H1 (cell line): ENCODE data around the gene BICD1. TPM values are rescaled to one million over a fixed set of nuclear protein-coding genes. Genes with fewer than 3 reads are reported as not detected.

ENCODE experiments used
- CTCF ChIA-PET: fragments of 300-600 bp; sonication (Branson Sonifier 250); formaldehyde crosslinking; loops from one replicate; lab custom pipeline; 2021; ENCODE audit not compliant: partially characterized antibody; lab: Charles Lee
- POLR2A ChIA-PET: fragments of 300-600 bp; sonication (Branson Sonifier 250); formaldehyde crosslinking; loops from one replicate; lab custom pipeline; 2021; ENCODE audit warnings: inconsistent platforms; ENCODE audit not compliant: partially characterized antibody; lab: Charles Lee
- DNase-seq, 2 experiments: peaks; one replicate each; pipeline versions ENCODE4 v3.0.0 to v3.0.0-alpha.2; 2010 to 2022; ENCODE audit warnings: low spot score in 2 of 2, low read depth in 1 of 2, mixed read lengths in 1 of 2
- FAIRE-seq: peaks from 2 replicates; lab custom pipeline; 2011; peaks lifted over from hg19 to GRCh38; lab: Jason Lieb, UNC
- H2AFZ ChIP-seq: 2 replicates; pipeline ENCODE4 v1.8.1; 2012; ENCODE audit warnings: low read length, inconsistent platforms
- H2AK5ac ChIP-seq: 2 replicates; pipeline ENCODE4 v1.6.1; 2013; ENCODE audit warnings: low read depth, low read length
- H2BK120ac ChIP-seq: replicated peaks from 2 replicates; pipeline ENCODE3; 2013; ENCODE audit warnings: low read depth, low read length, inconsistent platforms
- H2BK12ac ChIP-seq: 2 replicates; pipeline ENCODE4 v1.6.1; 2013; ENCODE audit warnings: low read depth, low read length
- H2BK15ac ChIP-seq: 2 replicates; pipeline ENCODE4 v1.6.1; 2013; ENCODE audit warnings: low read length
- H2BK20ac ChIP-seq: 2 replicates; pipeline ENCODE4 v1.6.1; 2013; ENCODE audit warnings: low read length
- H2BK5ac ChIP-seq: 2 replicates; pipeline ENCODE4 v1.6.1; 2013; ENCODE audit warnings: low read depth, low read length
- H3K14ac ChIP-seq: 2 replicates; pipeline ENCODE4 v1.6.1; 2013; ENCODE audit warnings: inconsistent platforms; ENCODE audit not compliant: insufficient read length
- H3K18ac ChIP-seq: 2 replicates; pipeline ENCODE4 v1.6.1; 2013; ENCODE audit warnings: low read length; ENCODE audit errors: extremely low read depth
- H3K23ac ChIP-seq: 2 replicates; pipeline ENCODE4 v1.6.1; 2013; ENCODE audit warnings: inconsistent platforms; ENCODE audit not compliant: insufficient read length
- H3K23me2 ChIP-seq: 2 replicates; pipeline ENCODE4 v1.6.1; 2013; ENCODE audit warnings: low read depth, low read length
- H3K27ac ChIP-seq: 2 replicates; pipeline ENCODE4 v1.6.1; 2011; ENCODE audit warnings: low read depth, low read length, inconsistent platforms
- H3K27me3 ChIP-seq, 4 experiments: replicated peaks in 1 of 4; 1 replicate in 1 of 4; 2 replicates in 3 of 4; pipeline versions ENCODE4 v1.6.1 to v1.8.1; 2011 to 2013; ENCODE audit warnings: low read length in 3 of 4, mild to moderate bottlenecking in 3 of 4, inconsistent platforms in 2 of 4, mixed read lengths in 2 of 4, moderate library complexity in 1 of 4; ENCODE audit not compliant: control insufficient read depth in 3 of 4, insufficient read depth in 3 of 4; ENCODE audit errors: extremely low read depth in 1 of 4
- H3K36me3 ChIP-seq, 4 experiments: 2 replicates each; pipeline versions ENCODE4 v1.6.1 to v1.8.1; 2011 to 2013; ENCODE audit warnings: mild to moderate bottlenecking in 4 of 4, low read length in 3 of 4, moderate library complexity in 2 of 4, control low read depth in 1 of 4, inconsistent platforms in 1 of 4; ENCODE audit not compliant: insufficient read depth in 4 of 4, control insufficient read depth in 2 of 4
- H3K4ac ChIP-seq: replicated peaks from 2 replicates; pipeline ENCODE3; 2013; ENCODE audit warnings: low read length, low read depth, mixed read lengths, inconsistent platforms; ENCODE audit not compliant: insufficient read length
- H3K4me1 ChIP-seq, 4 experiments: replicated peaks in 1 of 4; 1 replicate in 1 of 4; 2 replicates in 3 of 4; pipeline versions ENCODE4 v1.6.1 to v1.8.1; 2011 to 2013; ENCODE audit warnings: low read length in 3 of 4, inconsistent platforms in 2 of 4, mixed read lengths in 1 of 4; ENCODE audit not compliant: insufficient read depth in 4 of 4, control insufficient read depth in 3 of 4
- H3K4me2 ChIP-seq, 2 experiments: 2 replicates each; pipeline versions ENCODE4 v1.6.1 to v1.8.1; 2011 to 2013; ENCODE audit warnings: low read depth in 2 of 2, low read length in 2 of 2, control low read depth in 1 of 2, inconsistent platforms in 1 of 2, mild to moderate bottlenecking in 1 of 2; ENCODE audit not compliant: insufficient read depth in 1 of 2
- H3K4me3 ChIP-seq, 4 experiments: fragments of 200-600, 300-600 bp in 1 of 4; sonication (generic), shearing (Covaris generic), sonication (Bioruptor Twin) in 1 of 4; 2 replicates each; pipeline versions ENCODE4 v1.5.1 to v1.8.1; 2011 to 2016; ENCODE audit warnings: low read length in 4 of 4, low read depth in 3 of 4, control low read depth in 2 of 4, inconsistent platforms in 2 of 4, mild to moderate bottlenecking in 2 of 4, mixed read lengths in 1 of 4, moderate library complexity in 1 of 4; ENCODE audit not compliant: insufficient read depth in 2 of 4; ENCODE audit errors: extremely low read depth in 1 of 4
- H3K56ac ChIP-seq: replicated peaks from 2 replicates; pipeline ENCODE3; 2013; ENCODE audit warnings: low read depth, mild to moderate bottlenecking, mixed read lengths, low read length, inconsistent platforms; ENCODE audit not compliant: insufficient read length
- H3K79me1 ChIP-seq: 2 replicates; pipeline ENCODE4 v1.6.1; 2013; ENCODE audit warnings: low read depth, low read length, control low read depth
- H3K79me2 ChIP-seq, 2 experiments: 2 replicates each; pipeline versions ENCODE4 v1.6.1 to v1.8.1; 2012 to 2013; ENCODE audit warnings: low read length in 2 of 2, mild to moderate bottlenecking in 2 of 2, inconsistent platforms in 1 of 2; ENCODE audit not compliant: insufficient read depth in 2 of 2, control insufficient read depth in 1 of 2
- H3K9ac ChIP-seq, 4 experiments: replicated peaks in 1 of 4; 1 replicate in 1 of 4; 2 replicates in 3 of 4; pipeline versions ENCODE4 v1.6.1 to v1.8.1; 2011 to 2013; ENCODE audit warnings: low read depth in 3 of 4, low read length in 3 of 4, control low read depth in 2 of 4, mild to moderate bottlenecking in 2 of 4, moderate library complexity in 2 of 4, inconsistent platforms in 1 of 4; ENCODE audit errors: extremely low read depth in 1 of 4
- H3K9me3 ChIP-seq, 2 experiments: 2 replicates each; pipeline versions ENCODE4 v1.6.1 to v1.8.1; 2012 to 2013; ENCODE audit warnings: mild to moderate bottlenecking in 2 of 2, moderate library complexity in 2 of 2, control low read depth in 1 of 2, inconsistent platforms in 1 of 2, low read depth in 1 of 2, low read length in 1 of 2, mixed read lengths in 1 of 2; ENCODE audit not compliant: insufficient read depth in 2 of 2
- H4K20me1 ChIP-seq, 2 experiments: replicated peaks in 1 of 2; 2 replicates each; pipeline versions ENCODE3 to v1.8.1; 2011 to 2013; ENCODE audit warnings: inconsistent platforms in 2 of 2, low read length in 2 of 2, mild to moderate bottlenecking in 1 of 2; ENCODE audit not compliant: insufficient read depth in 2 of 2, control insufficient read depth in 1 of 2
- H4K5ac ChIP-seq: 2 replicates; pipeline ENCODE4 v1.6.1; 2013; ENCODE audit warnings: low read length, low read depth, mixed read lengths, inconsistent platforms; ENCODE audit not compliant: insufficient read length
- H4K8ac ChIP-seq: 2 replicates; pipeline ENCODE4 v1.8.0; 2013; ENCODE audit warnings: mild to moderate bottlenecking, moderate library complexity, low read length, inconsistent platforms; ENCODE audit not compliant: insufficient read depth; ENCODE audit errors: extremely low read depth
- H4K91ac ChIP-seq: replicated peaks from 2 replicates; pipeline ENCODE3; 2013; ENCODE audit warnings: low read length, mixed read lengths, inconsistent platforms; ENCODE audit not compliant: insufficient read length
- ASH2L ChIP-seq: fragments of 200-600, 300-600 bp; sonication (generic); IDR thresholded peaks from one replicate; pipeline ENCODE4 v1.7.1; 2017; ENCODE audit warnings: low read length
- ATF3 ChIP-seq: IDR thresholded peaks from 2 replicates; pipeline ENCODE4 v1.6.1; 2011; ENCODE audit warnings: low read depth, mild to moderate bottlenecking, low read length; ENCODE audit not compliant: insufficient read depth
- JUND ChIP-seq: IDR thresholded peaks from 2 replicates; pipeline ENCODE4 v1.6.1; 2011; ENCODE audit warnings: mild to moderate bottlenecking, improper control_type of control experiment, low read length
- MAFK ChIP-seq: IDR thresholded peaks from 2 replicates; pipeline ENCODE4 v1.6.1; 2012; ENCODE audit warnings: low read depth, mild to moderate bottlenecking, improper control_type of control experiment, low read length
- NRF1 ChIP-seq: IDR thresholded peaks from 2 replicates; pipeline ENCODE4 v1.6.1; 2011; ENCODE audit warnings: mild to moderate bottlenecking, low read depth, low read length, improper control_type of control experiment
- PHF8 ChIP-seq: fragments of 200-600 bp; sonication (generic); conservative IDR thresholded peaks from 2 replicates; pipeline ENCODE4 v1.7.1; 2012; ENCODE audit warnings: low read depth, mild to moderate bottlenecking, inconsistent platforms, low read length, moderate library complexity
- SRF ChIP-seq: IDR thresholded peaks from 2 replicates; pipeline ENCODE4 v1.6.1; 2011; ENCODE audit warnings: mild to moderate bottlenecking, low read depth, low read length, moderate library complexity
- TAF1 ChIP-seq: IDR thresholded peaks from 2 replicates; pipeline ENCODE4 v1.6.1; 2011; ENCODE audit warnings: mild to moderate bottlenecking, low read depth, low read length
- WGBS, 2 experiments: shearing (Covaris generic) in 1 of 2; methylation state at CpG; one replicate each; pipeline versions ENCODE4 v1.1.6 to v1.1.7; 2013 to 2015; ENCODE audit warnings: low lambda C conversion rate in 2 of 2, mixed read lengths in 2 of 2, inconsistent platforms in 1 of 2, low coverage in 1 of 2, missing lambda C conversion rate in 1 of 2; ENCODE audit not compliant: insufficient replicate concordance in 2 of 2, insufficient coverage in 1 of 2, insufficient read length in 1 of 2; ENCODE audit errors: extremely low coverage in 1 of 2, missing lambda C conversion rate in 1 of 2; 5-methylcytosine and 5-hydroxymethylcytosine counted together
- polyA plus RNA-seq, 7 experiments: library from polyadenylated mRNA; depleted of rRNA in 3 of 7; stranded (reverse) in 5 of 7; unstranded in 2 of 7; fragments of >200 nt in 5 of 7; fragments of 200-250 nt in 2 of 7; gene quantifications; 1 replicate in 5 of 7; 2 replicates in 1 of 7; 4 replicates in 1 of 7; pipeline versions ENCODE4 v1.2.1 to v1.2.3, GENCODE V29; 2011 to 2013; ENCODE audit warnings: missing spikeins in 2 of 7, mixed read lengths in 2 of 7
- total RNA-seq: library from RNA; stranded (reverse); fragmentation: NEBNext Ultra II Directional; extraction: Animal tissue kit (Norgen Biotek cat#: 25700); gene quantifications from 2 replicates; pipeline ENCODE4 v1.2.1, GENCODE V29; 2021

The BICD1 gene
- total and polyA plus RNA-seq, 2 of the 8 experiments (the other 6 are each of a cell fraction or from before 2014, with no cell fraction given): 34.1 to 58.4 TPM

DNA sequence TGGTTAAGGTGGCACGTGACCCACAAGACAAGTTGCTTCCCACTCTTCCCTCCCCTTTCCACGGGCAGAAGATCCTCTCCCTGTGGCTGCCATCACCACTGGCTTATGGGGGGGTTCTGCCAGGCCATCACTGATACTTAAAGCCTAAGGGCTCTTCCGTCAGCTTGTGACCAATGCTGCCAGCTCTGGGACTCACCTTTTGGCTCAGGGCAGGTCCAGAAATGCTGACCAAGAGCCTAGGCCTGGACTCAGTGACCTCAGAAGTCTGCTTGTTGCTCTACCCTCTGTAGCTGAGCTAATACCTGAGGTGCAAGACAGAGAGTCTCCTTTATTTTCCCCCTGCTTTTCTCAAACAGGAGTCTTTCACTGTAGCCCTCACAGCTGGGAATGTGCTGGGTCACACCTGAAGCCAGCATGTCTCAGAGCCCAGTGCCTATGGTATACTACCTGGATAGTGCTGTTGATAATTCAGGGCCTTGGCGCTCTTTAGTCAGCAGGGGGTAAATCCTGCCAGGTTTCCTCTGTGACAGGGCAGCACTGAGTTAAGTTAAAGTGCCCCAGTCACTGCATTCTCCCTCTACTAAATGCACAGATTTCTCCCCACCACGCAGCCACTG, 312.4 kb downstream of the BICD1 start:
- Histone ChIP-seq H2AFZ (no peak overlapping the region), H4K8ac (no peak overlapping the region), H2BK12ac (peak overlapping the region; percentile 69; the same call in 1 of the 2 replicates), H3K56ac (no peak overlapping the region), H2BK20ac (no peak overlapping the region), H3K36me3 (peaks cover 0 to 14% (median 0%) of the 10 kb centered on the region in 4 experiments; a peak in 2 of 8 replicates), H3K79me1 (peaks cover 11% of the 10 kb centered on the region), H3K27me3 (no peaks in the 10 kb centered on the region), H3K14ac (no peak overlapping the region), H3K79me2 (peaks cover 35 to 98% of the 10 kb centered on the region in 2 experiments), H3K9ac (no peak overlapping the region), H3K4me1 (peaks cover 13 to 18% (median 18%) of the 10 kb centered on the region in 4 experiments), H4K5ac (no peak overlapping the region), H2BK15ac (no peak overlapping the region), H3K27ac (no peak overlapping the region; the same call in 1 of the 2 replicates), H3K4me3 (no peak overlapping the region), H2BK120ac (no peak overlapping the region), H2BK5ac (peak overlapping the region; percentile 55; the same call in 1 of the 2 replicates), H4K91ac (no peak overlapping the region), H2AK5ac (no peak overlapping the region; the same call in 1 of the 2 replicates), H3K18ac (no peak overlapping the region; the same call in 1 of the 2 replicates), H3K9me3 (no peaks in the 10 kb centered on the region; a peak in 1 of 4 replicates), H3K23me2 (no peaks in the 10 kb centered on the region), H3K4ac (no peak overlapping the region), H3K4me2 (peak overlapping the region; percentile 14 to 40; a peak in 3 of 4 replicates), H3K23ac (no peak overlapping the region), H4K20me1 (peaks cover 18 to 34% of the 10 kb centered on the region in 2 experiments)
- POLR2A ChIA-PET: no interaction called here
- TF ChIP-seq MAFK: no peak
- no peak for TF ChIP-seq SRF
- TF ChIP-seq NRF1: no peak
- no peak for TF ChIP-seq JUND
- no peak for TF ChIP-seq PHF8
- no peak for TF ChIP-seq ASH2L
- TF ChIP-seq ATF3: no peak
- no peak for TF ChIP-seq TAF1
- DNase-seq (no peak), FAIRE-seq (no peak)
- WGBS, 2 experiments: 65% methylated on average over 5 of the region's 5 CpGs; no CpG with 5 or more reads in 1 of the 2 experiments
- CTCF ChIA-PET: interaction anchor here (0.9 to 2.7 kb wide), 5 partner anchors 11 to 191 kb away, joined by 3 to 8 read pairs (median 5); no protein-coding TSS in a partner anchor
